Loucy (cell line): ENCODE results near the gene UBL3.

Source experiments
- H2AFZ ChIP-seq: fragments of 200-600 bp; sonication (generic); 2 replicates; pipeline ENCODE4 v1.6.0; 2016; ENCODE audit warnings: antibody characterized with exemption, mild to moderate bottlenecking, low read length, moderate library complexity
- H3F3A ChIP-seq: fragments of 200-600 bp; 2 replicates; pipeline ENCODE4 v1.6.0; 2016; ENCODE audit warnings: antibody characterized with exemption, low read depth, mild to moderate bottlenecking
- H3K27me3 ChIP-seq: fragments of 200-600 bp; sonication (generic); 2 replicates; pipeline ENCODE4 v1.6.1; 2014; ENCODE audit warnings: low read length, mild to moderate bottlenecking; ENCODE audit not compliant: insufficient read depth, poor library complexity, severe bottlenecking
- H3K36me3 ChIP-seq: fragments of 200-600 bp; sonication (generic); 2 replicates; pipeline ENCODE4 v1.6.1; 2016; ENCODE audit warnings: low read length; ENCODE audit not compliant: insufficient read depth
- H3K4me1 ChIP-seq: fragments of 200-600 bp; sonication (generic); 2 replicates; pipeline ENCODE4 v1.5.1; 2014; ENCODE audit warnings: low read length, mild to moderate bottlenecking; ENCODE audit not compliant: insufficient read depth, poor library complexity, severe bottlenecking
- H3K4me2 ChIP-seq: fragments of 200-600 bp; sonication (generic); 2 replicates; pipeline ENCODE4 v1.6.0; 2014; ENCODE audit warnings: antibody characterized with exemption, low read length, low read depth, mild to moderate bottlenecking; ENCODE audit not compliant: poor library complexity, severe bottlenecking
- H3K4me3 ChIP-seq: fragments of 200-600 bp; sonication (generic); 2 replicates; pipeline ENCODE4 v1.5.1; 2014; ENCODE audit warnings: low read length, mild to moderate bottlenecking, mixed read lengths; ENCODE audit not compliant: poor library complexity, severe bottlenecking
- H3K79me2 ChIP-seq: fragments of 200-600 bp; sonication (generic); 2 replicates; pipeline ENCODE4 v1.6.1; 2014; ENCODE audit warnings: low read length; ENCODE audit not compliant: insufficient read depth
- H3K9ac ChIP-seq: fragments of 200-600 bp; sonication (generic); 2 replicates; pipeline ENCODE4 v1.6.0; 2014; ENCODE audit warnings: mild to moderate bottlenecking, low read depth, low read length, moderate library complexity; ENCODE audit not compliant: poor library complexity, severe bottlenecking
- H3K9me2 ChIP-seq: fragments of 200-600 bp; sonication (generic); replicated peaks from 2 replicates; pipeline ENCODE4 v1.6.1; 2016; ENCODE audit warnings: low read depth, low read length, mixed read lengths
- H3K9me3 ChIP-seq: fragments of 200-600 bp; sonication (generic); 2 replicates; pipeline ENCODE4 v1.6.1; 2014; ENCODE audit warnings: mild to moderate bottlenecking, antibody characterized with exemption, low read length, low read depth; ENCODE audit not compliant: insufficient read depth
- H4K20me1 ChIP-seq: fragments of 200-600 bp; sonication (generic); 2 replicates; pipeline ENCODE4 v1.6.0; 2014; ENCODE audit warnings: antibody characterized with exemption, low read length, mild to moderate bottlenecking; ENCODE audit not compliant: insufficient read depth, poor library complexity, severe bottlenecking
- CTCF ChIP-seq: fragments of 200-600 bp; sonication (generic); conservative IDR thresholded peaks from 2 replicates; pipeline ENCODE4 v1.5.1; 2014; ENCODE audit warnings: mild to moderate bottlenecking, antibody characterized with exemption, low read length
- EZH2phosphoT487 ChIP-seq: fragments of 200-600 bp; IDR thresholded peaks from 2 replicates; pipeline ENCODE4 v1.6.1; 2018; ENCODE audit warnings: antibody characterized with exemption, mild to moderate bottlenecking, moderate library complexity, borderline replicate concordance

Gene UBL3

GRCh38 chr13:29786698-29787097, 63.7 kb downstream of the UBL3 start:
- no peak overlapping the region for H2AFZ ChIP-seq
- H3F3A ChIP-seq, result no peaks in the 10 kb centered on the region
- H3K36me3 ChIP-seq, result no peaks in the 10 kb centered on the region
- H3K4me1 ChIP-seq, result peaks cover 8% of the 10 kb centered on the region
- TF ChIP-seq EZH2phosphoT487 (no peak), CTCF (no peak)
- peaks cover 3% of the 10 kb centered on the region for H4K20me1 ChIP-seq
- no peaks in the 10 kb centered on the region for H3K9me2 ChIP-seq
- H3K9ac ChIP-seq, result no peak overlapping the region
- no peaks in the 10 kb centered on the region for H3K9me3 ChIP-seq
- no peak overlapping the region for H3K4me2 ChIP-seq
- no peaks in the 10 kb centered on the region for H3K27me3 ChIP-seq
- H3K4me3 ChIP-seq, result no peak overlapping the region
- peaks cover 61% of the 10 kb centered on the region for H3K79me2 ChIP-seq

GRCh38 chr13:29785978-29786377, 64.4 kb downstream of the UBL3 start:
- TF ChIP-seq CTCF, result no peak
- no peak for TF ChIP-seq EZH2phosphoT487
- Histone ChIP-seq H3K9me3 (no peaks in the 10 kb centered on the region), H3K9me2 (no peaks in the 10 kb centered on the region), H3K4me3 (no peak overlapping the region), H3K27me3 (no peaks in the 10 kb centered on the region), H2AFZ (no peak overlapping the region), H3K9ac (no peak overlapping the region), H4K20me1 (peaks cover 3% of the 10 kb centered on the region), H3K4me1 (peaks cover 8% of the 10 kb centered on the region), H3K79me2 (peaks cover 56% of the 10 kb centered on the region), H3F3A (no peaks in the 10 kb centered on the region), H3K36me3 (no peaks in the 10 kb centered on the region), H3K4me2 (no peak overlapping the region)

GRCh38 chr13:29782798-29783197, 67.6 kb downstream of the UBL3 start:
- H3F3A ChIP-seq, result no peaks in the 10 kb centered on the region
- H3K9ac ChIP-seq, result no peak overlapping the region
- H3K9me3 ChIP-seq, result no peaks in the 10 kb centered on the region
- peaks cover 37% of the 10 kb centered on the region for H3K79me2 ChIP-seq
- H3K36me3 ChIP-seq, result no peaks in the 10 kb centered on the region
- H3K9me2 ChIP-seq, result no peaks in the 10 kb centered on the region
- H3K4me1 ChIP-seq, result peaks cover 8% of the 10 kb centered on the region
- no peaks in the 10 kb centered on the region for H3K27me3 ChIP-seq
- no peak overlapping the region for H3K4me3 ChIP-seq
- H2AFZ ChIP-seq, result no peak overlapping the region
- no peak for TF ChIP-seq CTCF
- TF ChIP-seq EZH2phosphoT487, result no peak
- H3K4me2 ChIP-seq, result no peak overlapping the region
- no peaks in the 10 kb centered on the region for H4K20me1 ChIP-seq
